ENCODE data around the gene TRIM2.

DNA sequence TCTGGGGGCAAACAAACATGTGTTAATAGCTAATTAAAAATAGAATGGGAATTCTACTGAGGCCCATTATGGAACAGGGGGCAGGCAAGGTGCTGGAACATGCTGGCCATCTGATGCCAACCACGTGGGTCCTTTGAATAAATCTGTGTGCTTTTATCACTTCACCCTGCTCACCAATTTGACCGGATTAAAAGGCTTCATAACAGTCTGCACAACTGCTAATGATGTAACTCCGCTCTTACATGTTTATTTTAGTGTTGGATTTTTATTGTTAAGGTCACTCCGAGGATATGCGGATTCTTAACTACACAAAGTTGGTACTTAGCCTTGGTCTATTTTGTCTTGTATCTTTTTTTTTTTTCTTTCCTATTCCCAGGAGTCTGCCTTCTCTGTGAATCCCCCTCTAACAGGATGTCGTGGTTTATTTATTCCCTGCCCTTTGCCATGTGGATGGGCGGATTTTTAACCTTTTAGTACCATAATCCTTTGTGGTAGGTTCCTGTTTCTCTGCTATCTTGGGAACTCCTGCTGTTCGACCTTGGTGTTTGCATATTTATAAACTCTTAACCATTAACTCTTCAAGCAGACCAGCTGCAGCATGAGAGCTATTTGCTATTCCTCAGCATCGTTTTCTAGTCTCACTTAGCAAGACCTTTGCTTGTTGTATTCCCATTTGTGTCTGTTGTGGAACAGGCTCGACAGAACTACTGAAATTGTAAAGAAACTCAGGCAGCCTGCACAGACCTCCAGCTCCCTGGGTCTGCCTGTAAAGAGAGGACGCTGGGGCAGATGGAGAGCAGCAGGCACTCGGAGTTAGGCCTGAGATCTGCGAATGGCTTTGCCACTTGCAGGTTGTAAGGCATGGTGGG is 38.0 kb downstream of the TRIM2 start:
- peak in 2 of 6 experiments; percentile 9 to 26 for TF ChIP-seq CTCF (IDR thresholded peaks at IDR 0.05)
- TF ChIP-seq POLR2A (IDR thresholded peaks at IDR 0.05), result no peak

Measured in adrenal gland (tissue), 5 donors.